DOHH2 (cell line): ENCODE data around the gene OSBP.

Source experiments
- H3F3A ChIP-seq: fragments of 200-600 bp; sonication (generic), shearing (Covaris generic); 2 replicates; pipeline ENCODE4 v1.6.0; 2016; ENCODE audit warnings: antibody characterized with exemption, mild to moderate bottlenecking; ENCODE audit not compliant: control insufficient read depth, insufficient read depth
- H3K27ac ChIP-seq: fragments of 200-600 bp; sonication (generic); 2 replicates; pipeline ENCODE4 v1.5.1; 2014; ENCODE audit warnings: low read depth, mild to moderate bottlenecking, low read length, moderate library complexity
- H3K27me3 ChIP-seq: fragments of 200-600 bp; sonication (generic); 2 replicates; pipeline ENCODE4 v1.6.1; 2014; ENCODE audit warnings: mild to moderate bottlenecking, low read length, mixed read lengths; ENCODE audit not compliant: control insufficient read depth
- H3K36me3 ChIP-seq: fragments of 200-600 bp; sonication (generic); 2 replicates; pipeline ENCODE4 v1.6.1; 2014; ENCODE audit warnings: mild to moderate bottlenecking, low read length, moderate library complexity, mixed read lengths; ENCODE audit not compliant: control insufficient read depth
- H3K4me1 ChIP-seq: fragments of 200-600 bp; sonication (generic); 2 replicates; pipeline ENCODE4 v1.6.1; 2014; ENCODE audit warnings: mild to moderate bottlenecking, low read length, mixed read lengths; ENCODE audit not compliant: control insufficient read depth
- H3K4me2 ChIP-seq: fragments of 200-600 bp; sonication (generic); 2 replicates; pipeline ENCODE4 v1.6.0; 2014; ENCODE audit warnings: mild to moderate bottlenecking, low read length, moderate library complexity
- H3K4me3 ChIP-seq: fragments of 200-600 bp; sonication (generic); 2 replicates; pipeline ENCODE4 v1.5.1; 2014; ENCODE audit warnings: mild to moderate bottlenecking, low read length, mixed read lengths
- H3K79me2 ChIP-seq: fragments of 200-600 bp; sonication (generic); 2 replicates; pipeline ENCODE4 v1.6.1; 2014; ENCODE audit warnings: mild to moderate bottlenecking, low read length, mixed read lengths; ENCODE audit not compliant: control insufficient read depth
- H3K9me2 ChIP-seq: fragments of 200-600 bp; sonication (generic); replicated peaks from 2 replicates; pipeline ENCODE4 v1.6.1; 2014; ENCODE audit warnings: mild to moderate bottlenecking, low read length, mixed read lengths; ENCODE audit not compliant: control insufficient read depth
- H3K9me3 ChIP-seq: fragments of 200-600 bp; sonication (generic); 2 replicates; pipeline ENCODE4 v1.6.1; 2014; ENCODE audit warnings: antibody characterized with exemption, low read length, mixed read lengths; ENCODE audit not compliant: control insufficient read depth, insufficient read depth
- H4K20me1 ChIP-seq: fragments of 200-600 bp; sonication (generic); 2 replicates; pipeline ENCODE4 v1.6.0; 2014; ENCODE audit warnings: low read depth, mild to moderate bottlenecking, antibody characterized with exemption, low read length, moderate library complexity; ENCODE audit not compliant: control insufficient read depth, insufficient read depth
- EZH2phosphoT487 ChIP-seq: fragments of 200-600 bp; sonication (generic); IDR thresholded peaks from 2 replicates; pipeline ENCODE4 v1.6.1; 2017; ENCODE audit warnings: borderline replicate concordance, mild to moderate bottlenecking, antibody characterized with exemption, low read length, moderate library complexity, mixed read lengths
- TF ChIP-seq, protein P1 (sequence below): fragments of 200-600 bp; sonication (generic); IDR thresholded peaks from one replicate; pipeline ENCODE4 v1.5.1; 2014; ENCODE audit warnings: antibody characterized with exemption, mild to moderate bottlenecking, low read depth, low read length; ENCODE audit not compliant: poor library complexity, severe bottlenecking

OSBP gene, protein sequence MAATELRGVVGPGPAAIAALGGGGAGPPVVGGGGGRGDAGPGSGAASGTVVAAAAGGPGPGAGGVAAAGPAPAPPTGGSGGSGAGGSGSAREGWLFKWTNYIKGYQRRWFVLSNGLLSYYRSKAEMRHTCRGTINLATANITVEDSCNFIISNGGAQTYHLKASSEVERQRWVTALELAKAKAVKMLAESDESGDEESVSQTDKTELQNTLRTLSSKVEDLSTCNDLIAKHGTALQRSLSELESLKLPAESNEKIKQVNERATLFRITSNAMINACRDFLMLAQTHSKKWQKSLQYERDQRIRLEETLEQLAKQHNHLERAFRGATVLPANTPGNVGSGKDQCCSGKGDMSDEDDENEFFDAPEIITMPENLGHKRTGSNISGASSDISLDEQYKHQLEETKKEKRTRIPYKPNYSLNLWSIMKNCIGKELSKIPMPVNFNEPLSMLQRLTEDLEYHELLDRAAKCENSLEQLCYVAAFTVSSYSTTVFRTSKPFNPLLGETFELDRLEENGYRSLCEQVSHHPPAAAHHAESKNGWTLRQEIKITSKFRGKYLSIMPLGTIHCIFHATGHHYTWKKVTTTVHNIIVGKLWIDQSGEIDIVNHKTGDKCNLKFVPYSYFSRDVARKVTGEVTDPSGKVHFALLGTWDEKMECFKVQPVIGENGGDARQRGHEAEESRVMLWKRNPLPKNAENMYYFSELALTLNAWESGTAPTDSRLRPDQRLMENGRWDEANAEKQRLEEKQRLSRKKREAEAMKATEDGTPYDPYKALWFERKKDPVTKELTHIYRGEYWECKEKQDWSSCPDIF

DNA sequence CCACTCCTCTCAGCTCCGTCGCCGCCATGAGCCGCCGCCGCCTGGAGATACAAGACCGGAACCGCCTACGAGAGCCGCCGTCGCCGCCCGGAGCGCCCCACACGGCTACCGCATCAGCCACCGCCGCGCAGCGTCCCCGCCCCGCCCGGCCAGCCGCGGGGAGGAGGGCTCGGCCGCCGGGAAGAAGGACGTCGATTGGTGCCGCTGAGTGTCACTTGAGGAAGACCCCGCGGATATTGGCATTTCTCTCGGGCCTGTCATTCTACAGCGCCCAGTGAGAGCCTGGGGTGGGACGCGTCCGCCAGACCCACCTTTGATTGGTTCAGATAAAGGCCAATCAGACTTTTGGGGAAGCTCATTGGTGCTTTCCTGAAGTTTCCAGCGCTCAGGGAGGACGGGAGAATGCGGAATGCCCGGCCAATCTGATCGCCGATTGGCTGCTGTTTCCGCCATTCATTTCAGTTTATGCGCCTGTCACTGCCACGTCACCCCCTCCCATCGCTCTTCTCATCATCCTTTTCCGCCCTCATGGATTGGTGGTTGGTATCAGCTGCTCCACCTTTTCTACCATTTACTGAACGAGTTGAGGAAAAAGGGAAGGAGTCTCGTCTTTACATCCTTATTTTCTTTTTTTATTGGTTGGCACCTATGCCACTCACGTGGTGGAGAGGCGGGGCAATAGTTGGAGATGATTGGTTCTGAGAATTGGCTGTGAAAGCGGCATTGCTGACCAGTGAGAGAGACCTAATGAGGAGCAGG is at the start of gene OSBP:
OSBP (minus strand) TSS at position 138 of the 759 bp plus-strand sequence; CDS start at position 28, 110 bp downstream.
- Histone ChIP-seq H3K4me2 (peak within 1 kb of the TSS; percentile 91), H3K79me2 (peaks cover 43% of the 10 kb centered on the region), H3K4me1 (peaks cover 40% of the 10 kb centered on the region), H3K27me3 (no peaks in the 10 kb centered on the region), H3K27ac (peak within 1 kb of the TSS; percentile 43), H3F3A (no peaks in the 10 kb centered on the region), H3K36me3 (peaks cover 33% of the 10 kb centered on the region), H4K20me1 (peaks cover 22% of the 10 kb centered on the region), H3K4me3 (peak within 1 kb of the TSS; percentile 85), H3K9me2 (no peaks in the 10 kb centered on the region), H3K9me3 (no peaks in the 10 kb centered on the region)
- no peak for TF ChIP-seq EZH2phosphoT487
- TF ChIP-seq, protein P1, sequence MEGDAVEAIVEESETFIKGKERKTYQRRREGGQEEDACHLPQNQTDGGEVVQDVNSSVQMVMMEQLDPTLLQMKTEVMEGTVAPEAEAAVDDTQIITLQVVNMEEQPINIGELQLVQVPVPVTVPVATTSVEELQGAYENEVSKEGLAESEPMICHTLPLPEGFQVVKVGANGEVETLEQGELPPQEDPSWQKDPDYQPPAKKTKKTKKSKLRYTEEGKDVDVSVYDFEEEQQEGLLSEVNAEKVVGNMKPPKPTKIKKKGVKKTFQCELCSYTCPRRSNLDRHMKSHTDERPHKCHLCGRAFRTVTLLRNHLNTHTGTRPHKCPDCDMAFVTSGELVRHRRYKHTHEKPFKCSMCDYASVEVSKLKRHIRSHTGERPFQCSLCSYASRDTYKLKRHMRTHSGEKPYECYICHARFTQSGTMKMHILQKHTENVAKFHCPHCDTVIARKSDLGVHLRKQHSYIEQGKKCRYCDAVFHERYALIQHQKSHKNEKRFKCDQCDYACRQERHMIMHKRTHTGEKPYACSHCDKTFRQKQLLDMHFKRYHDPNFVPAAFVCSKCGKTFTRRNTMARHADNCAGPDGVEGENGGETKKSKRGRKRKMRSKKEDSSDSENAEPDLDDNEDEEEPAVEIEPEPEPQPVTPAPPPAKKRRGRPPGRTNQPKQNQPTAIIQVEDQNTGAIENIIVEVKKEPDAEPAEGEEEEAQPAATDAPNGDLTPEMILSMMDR = no peak

DNA sequence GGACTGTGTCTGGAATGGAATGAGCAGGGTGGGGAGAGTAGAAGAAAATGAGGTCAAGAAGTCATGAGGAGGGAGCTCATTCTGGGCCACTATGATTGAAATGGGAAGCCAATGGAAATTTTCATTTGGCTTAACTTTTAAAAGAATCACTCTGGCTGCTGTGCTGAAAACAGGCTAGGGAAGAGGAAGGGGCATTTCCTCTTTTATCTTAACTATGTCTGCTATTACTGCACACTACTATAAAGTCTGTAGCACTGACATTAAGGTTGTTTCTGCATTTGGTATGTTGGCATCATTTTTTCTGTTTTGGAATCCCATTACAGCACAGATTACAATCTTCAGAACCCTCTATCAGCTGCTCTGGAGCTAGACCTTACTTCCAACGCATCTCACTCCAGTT is 45.0 kb upstream of the OSBP start:
- H3K36me3 ChIP-seq = peaks cover 98% of the 10 kb centered on the region
- peak overlapping the region; percentile 34 for H3K4me2 ChIP-seq
- no peaks in the 10 kb centered on the region for H3K9me3 ChIP-seq
- H3F3A ChIP-seq = peaks cover 8% of the 10 kb centered on the region; the same call in 1 of the 2 replicates
- H3K4me1 ChIP-seq = peaks cover 28% of the 10 kb centered on the region
- H3K27ac ChIP-seq = no peak overlapping the region; the same call in 1 of the 2 replicates
- H3K4me3 ChIP-seq = no peak overlapping the region
- no peaks in the 10 kb centered on the region for H3K9me2 ChIP-seq
- no peaks in the 10 kb centered on the region for H3K27me3 ChIP-seq
- peaks cover 8% of the 10 kb centered on the region; the same call in 1 of the 2 replicates for H4K20me1 ChIP-seq
- TF ChIP-seq, protein P1 = no peak
- TF ChIP-seq EZH2phosphoT487 = no peak
- peaks cover 54% of the 10 kb centered on the region for H3K79me2 ChIP-seq

DNA sequence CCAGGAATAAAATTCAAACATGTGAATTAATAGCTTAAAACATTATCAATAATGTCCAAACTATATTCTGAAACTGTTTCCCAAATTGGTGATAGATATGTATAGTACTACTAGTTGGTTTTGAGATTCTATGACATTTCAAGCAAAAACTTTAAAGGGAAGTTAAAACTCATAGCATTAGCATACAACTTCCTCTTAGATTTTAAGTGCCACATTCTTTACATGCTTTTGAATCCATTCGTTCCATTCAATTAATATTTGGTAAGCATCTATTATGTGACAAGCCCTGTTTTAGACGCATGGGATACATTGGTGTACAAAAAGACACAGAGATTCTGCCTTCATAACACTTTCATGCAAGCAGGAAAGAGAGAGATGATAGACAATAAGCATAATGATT is 44.4 kb upstream of the OSBP start:
- H3K9me3 ChIP-seq = no peaks in the 10 kb centered on the region
- H3K9me2 ChIP-seq = no peaks in the 10 kb centered on the region
- peaks cover 28% of the 10 kb centered on the region for H3K4me1 ChIP-seq
- H4K20me1 ChIP-seq = peaks cover 8% of the 10 kb centered on the region; the same call in 1 of the 2 replicates
- H3F3A ChIP-seq = peaks cover 8% of the 10 kb centered on the region; the same call in 1 of the 2 replicates
- no peaks in the 10 kb centered on the region for H3K27me3 ChIP-seq
- H3K4me2 ChIP-seq = peak overlapping the region; percentile 34
- TF ChIP-seq, protein P1 = no peak
- no peak for TF ChIP-seq EZH2phosphoT487
- H3K27ac ChIP-seq = no peak overlapping the region; the same call in 1 of the 2 replicates
- H3K79me2 ChIP-seq = peaks cover 49% of the 10 kb centered on the region
- no peak overlapping the region for H3K4me3 ChIP-seq
- H3K36me3 ChIP-seq = peaks cover 98% of the 10 kb centered on the region
